GM19397 (cell line): ENCODE measurements around the gene AHDC1.
"Not testable (repeated sequence)": the region's sequence is repeated elsewhere in the genome, so short reads cannot be mapped to it uniquely, and the experiment has no call there.

Experiments used
- ATAC-seq: cut with Tn5 transposase; IDR thresholded peaks from one replicate; pipeline ENCODE4 v1.9.1; 2021; ENCODE audit warnings: mild to moderate bottlenecking, moderate library complexity; ENCODE audit not compliant: unreplicated experiment

AHDC1 gene

DNA sequence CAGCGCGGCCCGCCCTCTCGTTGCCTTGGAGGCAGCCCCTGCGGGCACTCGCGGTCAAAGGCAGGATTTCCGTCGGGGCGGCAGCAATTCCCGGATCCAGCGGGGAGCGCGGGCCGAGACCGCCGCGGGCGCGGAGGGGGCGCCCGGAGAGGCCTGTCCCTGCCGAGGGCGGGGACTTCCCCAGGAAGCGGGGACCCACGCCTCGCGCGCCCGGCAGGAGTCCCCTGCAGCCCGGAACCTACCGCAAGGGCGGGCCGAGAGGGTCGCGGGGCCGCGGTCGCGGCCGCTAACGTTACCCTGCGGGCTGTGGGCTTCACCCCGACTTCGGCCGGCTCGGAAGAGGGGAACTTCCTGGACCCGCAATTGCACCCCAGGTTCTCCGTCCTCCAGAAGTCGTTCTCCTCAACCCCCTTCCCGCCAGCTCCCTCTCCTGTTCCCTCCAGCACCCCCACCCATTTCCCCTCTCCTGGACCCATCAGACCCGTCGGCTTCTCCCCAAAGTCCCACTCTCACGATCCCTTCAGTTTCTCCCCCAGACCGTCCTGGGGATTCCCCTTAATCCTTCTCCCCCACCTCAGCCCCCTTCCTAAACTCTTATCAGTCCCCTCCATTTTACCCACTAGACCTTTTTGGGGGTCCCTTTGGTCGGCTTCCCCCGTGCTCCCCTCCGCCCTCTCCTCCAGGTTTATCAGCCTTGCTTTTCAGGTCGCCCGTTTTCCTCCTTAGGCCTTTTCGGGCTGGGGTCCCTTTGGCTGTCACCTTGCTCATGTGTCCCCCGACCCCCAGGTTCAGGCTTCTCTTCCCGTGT lies 30.4 kb upstream of the AHDC1 start:
- ATAC-seq, result no peak

DNA sequence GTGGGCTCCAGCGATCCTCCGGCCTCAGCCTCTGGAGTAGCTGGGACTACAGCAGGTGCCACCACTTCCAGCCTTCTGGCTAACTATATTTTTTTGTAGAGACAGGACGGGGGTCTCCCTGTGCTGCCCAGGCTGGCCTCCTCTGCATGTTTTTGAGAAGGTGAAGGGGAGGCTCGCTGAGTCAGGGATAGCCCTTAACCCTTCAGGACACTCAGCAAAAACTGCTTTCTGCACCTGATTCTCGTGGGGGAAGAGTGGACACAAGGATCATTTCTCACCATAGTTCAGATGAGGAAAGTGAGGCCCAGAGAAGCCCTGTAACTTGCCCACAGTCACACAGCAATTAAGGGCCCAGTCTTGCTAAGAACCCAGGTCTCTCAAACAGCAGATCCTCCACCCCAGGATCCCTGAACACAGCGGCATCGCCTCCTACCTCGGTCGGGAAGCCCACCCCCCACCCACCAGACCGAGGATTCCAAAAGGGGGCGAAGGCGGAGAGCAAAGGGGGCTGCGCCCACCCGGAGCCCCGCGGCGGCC lies 29.8 kb upstream of the AHDC1 start:
- no peak for ATAC-seq

DNA sequence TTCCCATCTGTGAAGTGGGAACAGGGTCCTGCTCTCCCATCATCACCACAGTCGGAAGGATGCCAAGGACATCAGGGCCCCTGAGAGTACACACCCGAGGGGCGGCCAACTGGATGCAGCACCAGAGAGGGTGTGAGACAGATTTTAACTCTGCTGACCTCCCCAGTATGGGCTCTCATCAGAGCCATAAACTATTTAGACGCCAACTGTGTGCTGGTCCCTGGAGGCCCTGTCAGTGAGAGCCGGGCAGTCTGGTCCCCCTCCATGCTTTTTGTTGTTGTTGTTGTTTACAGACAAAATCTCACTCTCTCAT lies 29.3 kb upstream of the AHDC1 start:
- ATAC-seq, result no peak

DNA sequence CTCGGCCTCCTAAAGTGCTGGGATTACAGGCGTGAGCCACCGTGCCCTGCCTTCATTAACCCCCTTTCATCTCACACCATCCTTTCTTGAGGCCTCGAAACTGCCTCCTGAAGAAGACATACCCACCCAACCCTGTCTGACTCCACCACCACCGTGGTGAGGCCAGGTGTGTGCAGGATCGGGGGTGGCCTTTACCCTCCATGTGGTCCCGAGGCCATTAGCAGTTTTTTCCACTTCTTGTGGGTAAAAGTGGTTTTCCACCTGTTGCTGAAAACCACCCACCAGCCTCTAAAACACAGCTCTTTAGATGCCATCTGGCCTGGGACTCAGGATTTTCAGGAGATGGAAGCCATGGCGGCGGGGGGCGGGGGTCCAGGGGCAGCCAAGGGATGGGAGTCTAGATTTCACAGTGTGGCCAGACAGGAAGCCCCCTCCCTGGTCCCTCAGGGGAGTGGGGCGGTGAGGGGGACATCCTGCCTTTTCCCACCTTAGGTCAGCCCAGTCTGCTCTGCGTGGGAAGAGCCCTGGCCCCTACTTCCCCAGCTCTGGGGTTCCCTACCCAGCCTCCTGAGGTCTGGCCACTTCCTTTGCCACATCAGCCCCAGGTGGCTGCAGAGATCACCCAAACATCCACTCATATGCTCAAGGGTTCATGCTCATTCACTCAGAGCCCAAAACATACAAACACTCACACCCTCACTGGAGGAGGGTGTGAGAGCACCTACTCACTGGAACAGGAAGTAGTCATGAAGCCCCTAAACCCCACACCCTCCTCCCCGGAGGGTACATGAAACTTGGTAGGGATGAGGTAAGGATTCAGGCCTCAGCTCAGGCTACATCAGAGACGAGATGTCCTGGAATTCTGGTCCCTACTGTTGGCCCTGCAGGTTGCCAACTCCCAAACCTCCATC lies 28.7 kb upstream of the AHDC1 start:
- peak; percentile 29 for ATAC-seq

DNA sequence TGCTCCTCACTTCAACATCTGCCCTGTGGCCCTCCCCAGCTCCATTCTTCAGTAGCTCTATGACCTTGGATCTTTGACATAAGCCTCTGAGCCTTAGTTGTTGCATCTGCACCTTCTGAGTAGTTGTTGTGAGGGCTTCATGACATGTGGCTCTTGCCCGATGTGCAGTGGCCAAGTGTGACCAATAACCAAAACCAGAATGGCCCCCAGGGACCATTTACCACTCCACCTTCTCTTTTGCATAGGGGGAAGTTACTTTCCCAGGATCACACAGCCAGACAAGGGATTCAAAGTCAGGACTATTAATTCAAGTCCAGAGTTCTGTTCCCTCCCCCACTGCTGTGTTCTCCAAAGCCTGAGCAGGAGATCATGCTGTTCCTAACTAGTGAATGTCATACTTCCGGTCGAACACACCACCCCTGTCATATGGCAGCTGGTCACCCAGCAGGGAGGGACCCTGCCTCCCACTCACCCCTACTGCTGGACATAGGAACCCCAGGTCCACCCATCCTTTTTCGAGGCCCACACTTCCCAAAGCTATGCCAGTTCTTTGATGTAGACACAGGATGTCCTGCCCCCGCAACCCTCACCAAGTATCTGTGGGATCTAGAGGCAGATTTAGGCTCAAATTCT lies 27.0 kb upstream of the AHDC1 start:
- no peak for ATAC-seq

DNA sequence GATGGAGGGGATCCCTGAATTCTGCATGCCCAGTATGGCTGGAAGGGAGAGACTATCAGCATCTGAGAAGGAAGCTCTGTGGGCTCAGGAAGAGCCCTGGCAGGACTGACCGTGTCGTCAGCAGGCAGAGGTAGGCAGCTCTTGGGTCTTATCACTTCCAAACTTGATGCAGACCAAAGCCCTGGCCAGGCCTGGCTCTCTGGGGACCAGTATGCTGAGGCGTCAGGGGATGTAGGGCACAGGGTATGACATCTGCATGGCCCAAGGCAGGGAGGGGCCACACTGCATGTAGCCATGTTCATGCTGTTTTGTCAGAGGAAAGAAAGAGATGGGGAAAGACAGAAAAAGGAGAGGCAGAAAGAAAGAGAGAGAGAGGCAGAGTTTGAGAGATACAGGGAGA lies 24.8 kb upstream of the AHDC1 start:
- no peak for ATAC-seq

DNA sequence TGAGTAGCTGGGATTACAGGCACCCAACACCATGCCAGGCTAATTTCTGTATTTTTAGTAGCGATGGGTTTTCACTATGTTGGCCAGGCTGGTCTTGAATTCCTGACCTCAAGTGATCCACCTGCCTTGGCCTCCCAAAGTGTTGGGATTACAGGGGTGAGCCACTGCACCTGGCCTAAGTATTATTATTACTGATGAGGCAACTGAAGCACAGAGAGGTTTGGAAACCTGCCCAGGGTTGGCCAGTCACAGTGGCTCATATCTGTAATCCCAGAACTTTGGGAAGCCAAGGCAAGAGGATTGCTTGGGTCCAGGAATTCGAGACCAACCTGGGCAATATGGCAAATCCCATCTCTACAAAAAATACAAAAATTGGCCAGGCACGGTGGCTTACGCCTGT lies 23.8 kb upstream of the AHDC1 start:
- ATAC-seq, result not testable (repeated sequence)

DNA sequence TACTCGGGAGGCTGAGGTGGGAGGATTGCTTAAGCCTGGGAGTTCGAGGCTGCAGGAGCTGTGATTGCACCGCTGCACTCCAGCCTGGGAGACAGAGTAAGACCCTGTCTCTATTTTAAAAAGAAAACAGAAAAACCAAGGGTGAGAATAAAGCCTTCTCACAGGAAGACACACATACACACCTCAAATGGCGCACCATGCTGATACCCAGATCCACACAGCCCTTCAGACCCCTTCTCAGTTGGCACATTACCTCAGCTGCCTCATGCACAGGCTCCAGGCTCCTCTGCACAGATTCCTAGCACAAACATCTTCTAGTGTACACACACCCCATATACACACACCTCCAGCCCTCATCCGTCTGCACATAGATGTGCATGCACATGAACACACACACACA lies 23.1 kb upstream of the AHDC1 start:
- ATAC-seq, result no peak

DNA sequence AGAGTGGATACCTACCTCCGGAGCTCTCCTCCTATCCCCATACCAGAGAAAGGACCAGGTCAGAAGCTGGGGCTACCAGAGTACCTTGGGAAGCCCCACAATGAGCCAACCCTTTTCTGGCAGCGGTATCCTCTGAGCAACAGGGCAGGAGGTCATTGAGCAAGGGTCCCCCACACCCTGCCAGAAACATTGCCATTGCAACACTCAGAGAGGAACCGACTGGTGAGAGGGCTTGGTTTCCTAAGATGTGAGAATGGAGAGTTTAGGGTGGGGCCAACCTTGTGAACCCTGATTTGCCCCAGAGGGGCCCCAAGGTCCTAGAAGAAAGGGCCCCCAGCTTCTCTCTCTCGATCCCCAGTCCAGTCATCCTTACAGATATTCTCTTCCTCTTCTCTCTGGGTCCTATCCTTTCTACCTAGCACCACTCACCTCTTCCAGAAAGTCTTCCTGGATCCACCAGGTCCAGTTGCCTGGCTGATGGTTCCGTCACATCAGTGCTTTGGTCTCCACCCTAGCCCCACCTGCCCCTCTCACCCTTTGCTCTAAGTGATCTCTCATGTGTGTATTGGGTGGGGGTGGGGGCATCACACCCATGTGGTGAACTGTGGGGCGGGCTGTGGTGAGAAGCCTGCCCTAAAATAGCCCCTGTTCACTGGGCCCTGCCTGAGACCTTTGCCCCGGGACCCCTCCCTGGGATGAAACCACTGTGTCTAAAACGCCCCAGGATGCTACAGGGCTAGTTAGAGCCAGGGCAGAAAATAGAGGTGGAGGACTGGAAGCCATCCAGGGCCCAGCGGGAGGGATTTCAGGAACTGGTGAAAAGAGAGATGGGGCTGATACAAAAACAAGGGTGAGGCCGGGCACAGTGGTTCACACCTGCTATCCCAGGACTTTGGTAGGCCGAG lies 22.3 kb upstream of the AHDC1 start:
- no peak for ATAC-seq

DNA sequence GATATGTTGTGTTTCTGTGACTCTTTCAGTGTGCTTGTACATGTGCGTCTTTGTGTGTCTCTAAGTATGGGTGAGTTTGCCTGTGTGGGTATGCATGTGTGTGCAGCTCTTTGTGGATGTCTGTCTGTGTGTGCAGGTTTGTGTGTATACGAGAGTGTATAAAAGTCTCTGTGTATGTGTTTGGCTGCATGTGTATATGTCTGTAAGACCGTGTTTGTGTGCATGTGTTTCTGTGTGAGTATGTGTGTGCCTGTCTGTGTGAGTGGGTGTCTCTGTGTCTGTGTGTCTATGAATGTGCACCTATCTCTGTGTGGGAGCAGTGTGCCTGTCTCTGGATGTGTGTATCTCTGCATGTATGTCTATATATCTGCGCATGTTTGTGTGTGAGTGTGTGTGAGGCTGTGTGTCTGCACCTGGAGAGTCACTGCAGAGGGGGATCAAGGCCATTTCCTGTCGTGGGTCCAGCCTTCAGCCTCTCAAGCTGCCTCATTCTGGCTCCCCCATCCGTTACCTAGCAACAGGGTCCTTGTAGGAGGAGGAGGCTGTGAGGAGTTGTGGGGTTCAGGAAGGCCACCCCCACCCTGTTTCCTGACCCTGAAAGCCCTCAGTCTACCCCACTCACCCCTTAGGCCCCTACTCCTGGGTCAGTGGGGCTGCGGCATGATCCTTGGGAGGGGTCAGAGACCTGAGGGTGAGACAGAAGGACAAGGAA lies 20.7 kb upstream of the AHDC1 start:
- peak; percentile 26 for ATAC-seq

DNA sequence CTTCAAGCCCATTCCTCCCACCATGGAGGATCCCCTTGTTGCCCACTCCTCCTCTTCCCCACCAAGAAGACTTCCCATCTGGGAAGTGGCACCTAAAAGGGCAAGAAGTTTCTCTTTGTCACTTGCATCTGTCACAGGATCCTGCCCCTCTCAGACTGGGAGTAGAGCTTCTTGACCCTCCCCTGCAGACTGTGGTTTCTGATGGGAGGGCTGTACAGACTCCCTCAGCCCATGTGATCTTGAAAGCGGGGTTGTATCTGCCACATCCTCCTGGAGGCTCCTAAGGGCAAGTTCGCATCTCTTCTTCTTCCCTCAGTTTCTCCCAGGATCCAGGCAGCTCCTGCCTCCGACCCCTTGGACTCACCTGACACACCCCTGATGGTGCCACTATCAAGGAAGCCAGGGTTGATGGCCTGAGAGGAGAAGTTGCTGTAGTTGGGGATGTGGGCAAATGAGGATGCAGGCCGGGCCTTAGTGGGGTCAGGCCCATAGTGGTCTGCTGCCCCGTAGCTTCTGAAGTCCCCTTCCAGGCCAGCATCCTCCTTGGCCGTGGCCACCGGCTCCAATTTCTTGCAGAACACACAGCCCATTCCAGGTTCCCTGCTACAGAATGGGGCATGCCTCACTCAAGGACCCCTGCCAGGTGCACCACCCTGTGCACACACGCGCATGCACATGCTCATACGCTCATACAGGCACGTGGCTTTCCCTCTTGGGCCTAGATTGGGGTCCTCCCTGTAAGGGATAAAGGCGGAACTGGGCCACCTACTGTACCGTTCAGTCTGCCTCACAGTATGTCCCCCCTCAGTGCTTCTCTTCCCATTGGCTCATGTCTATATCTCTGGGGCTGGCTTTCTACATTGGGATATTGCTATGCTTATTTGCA lies 19.6 kb upstream of the AHDC1 start:
- ATAC-seq, result no peak

DNA sequence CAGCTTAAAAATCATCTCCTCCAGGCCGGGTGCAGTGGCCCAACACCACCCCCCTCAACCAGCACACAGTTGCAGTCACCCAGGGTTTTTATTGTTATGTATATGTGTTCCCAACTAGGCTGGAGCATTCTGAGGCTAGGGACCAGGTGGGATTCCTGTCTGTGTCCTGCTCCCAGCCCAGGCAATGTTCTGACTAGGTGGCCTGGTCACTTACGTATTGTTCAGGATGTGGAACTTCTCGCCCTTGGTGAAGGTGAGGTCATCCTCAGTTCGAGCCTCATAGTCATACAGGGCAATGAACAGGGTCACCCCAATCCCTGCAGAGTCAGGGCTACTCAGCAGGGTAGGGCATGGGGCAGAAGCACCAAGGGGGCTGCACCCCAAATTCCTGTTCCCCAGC lies 18.9 kb upstream of the AHDC1 start:
- ATAC-seq, result no peak

DNA sequence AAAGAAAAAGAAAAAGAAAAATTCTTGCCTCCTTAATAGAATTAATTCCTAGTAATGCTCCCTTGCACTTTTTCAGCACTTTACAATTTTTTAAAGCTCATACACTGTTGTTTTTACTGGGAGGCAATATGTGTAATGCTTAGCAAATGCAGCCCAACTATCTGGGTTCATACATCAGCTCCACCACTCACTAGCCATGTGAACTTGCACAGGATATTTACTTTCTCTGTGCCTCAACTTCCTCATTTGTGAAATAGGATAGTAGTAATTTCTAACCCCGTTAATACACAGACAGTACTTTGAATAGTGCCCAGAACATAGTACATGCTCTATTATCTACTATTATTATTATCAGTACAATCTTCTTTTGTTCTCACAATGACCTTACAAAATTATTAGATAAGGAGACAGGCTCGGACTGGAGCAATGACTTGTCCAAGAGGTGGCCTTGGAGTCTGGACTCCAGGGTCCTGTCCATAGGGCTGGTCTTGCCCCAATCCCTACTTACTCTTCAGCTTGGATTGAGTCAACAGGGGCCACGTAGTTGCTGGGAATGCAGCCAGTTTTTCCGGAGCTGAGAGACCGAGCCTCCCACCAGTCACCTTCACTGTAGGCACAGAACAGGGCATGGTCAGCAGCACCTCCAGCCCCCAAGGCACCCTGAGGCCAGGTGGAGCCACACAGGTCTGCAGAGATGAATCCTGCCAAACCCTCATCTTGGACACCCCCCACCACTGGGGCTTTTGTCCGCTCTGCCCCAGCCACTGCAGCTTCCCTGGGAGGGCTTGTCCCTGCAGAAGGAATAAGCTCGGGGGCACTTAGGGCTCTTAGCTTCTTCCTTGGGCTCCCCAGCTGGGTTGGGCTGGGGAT lies 17.3 kb upstream of the AHDC1 start:
- no peak for ATAC-seq

DNA sequence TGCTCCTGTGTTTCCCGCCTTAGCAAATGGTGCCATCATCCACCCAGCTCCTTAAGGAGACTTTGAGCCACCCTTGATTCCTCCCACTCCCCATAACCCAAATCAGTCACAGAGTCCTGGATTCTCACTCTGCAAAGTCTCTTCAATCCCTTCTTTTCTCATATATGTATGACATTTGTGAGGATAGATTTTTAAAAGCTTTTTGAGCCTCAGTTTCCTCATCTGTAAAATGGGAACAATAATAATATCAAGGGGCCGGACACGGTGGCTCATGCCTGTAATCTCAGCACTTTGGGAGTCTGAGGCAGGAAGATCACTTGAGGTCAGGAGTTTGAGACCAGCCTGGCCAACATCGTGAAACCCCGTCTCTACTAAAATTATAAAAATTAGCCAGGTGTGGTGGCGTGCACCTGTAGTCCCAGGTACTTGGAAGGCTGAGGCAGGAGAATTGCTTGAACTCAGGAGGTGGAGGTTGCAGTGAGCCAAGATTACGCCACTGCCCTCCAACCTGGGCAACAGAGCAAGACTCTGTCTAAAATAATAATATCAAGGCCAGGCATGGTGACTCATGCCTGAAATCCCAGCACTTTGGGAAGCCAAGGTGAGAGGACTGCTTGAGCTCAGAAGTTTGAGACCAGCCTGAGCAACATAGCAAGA lies 16.0 kb upstream of the AHDC1 start:
- not testable (repeated sequence) for ATAC-seq

DNA sequence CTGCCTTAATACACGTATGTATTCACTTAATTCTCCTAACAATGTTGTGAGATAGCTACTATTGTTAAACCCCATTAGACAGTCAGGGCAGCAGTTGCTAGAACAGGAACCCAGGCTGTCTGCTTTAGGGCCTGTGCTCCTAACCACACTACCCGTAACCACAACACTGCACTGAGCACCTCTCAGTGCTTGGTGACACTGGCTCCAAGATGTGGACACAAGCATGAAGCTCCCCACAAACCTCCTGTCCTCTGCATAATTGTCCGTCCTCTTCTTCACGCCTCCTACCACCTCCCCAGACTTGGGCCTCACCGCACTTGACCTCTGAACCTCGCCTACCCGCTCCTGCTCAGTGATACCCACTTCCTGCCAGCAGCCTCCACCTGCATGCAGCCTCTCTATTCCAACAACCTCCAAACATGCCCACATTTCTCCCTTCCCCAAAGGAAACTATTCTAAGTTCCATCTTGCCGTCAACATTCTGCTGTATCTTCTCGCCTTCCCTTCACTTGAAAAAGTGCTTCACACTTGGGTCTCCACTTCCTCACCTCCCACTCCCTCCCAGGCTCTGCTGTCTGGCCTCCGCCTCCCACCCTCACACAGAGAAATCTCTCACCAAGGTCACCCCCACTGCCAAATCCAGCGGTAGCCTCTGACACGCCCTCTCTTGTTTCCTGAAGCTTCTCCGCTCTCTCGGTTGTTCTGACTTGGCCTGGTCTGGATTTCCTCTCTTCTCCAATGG lies 14.6 kb upstream of the AHDC1 start:
- no peak for ATAC-seq

DNA sequence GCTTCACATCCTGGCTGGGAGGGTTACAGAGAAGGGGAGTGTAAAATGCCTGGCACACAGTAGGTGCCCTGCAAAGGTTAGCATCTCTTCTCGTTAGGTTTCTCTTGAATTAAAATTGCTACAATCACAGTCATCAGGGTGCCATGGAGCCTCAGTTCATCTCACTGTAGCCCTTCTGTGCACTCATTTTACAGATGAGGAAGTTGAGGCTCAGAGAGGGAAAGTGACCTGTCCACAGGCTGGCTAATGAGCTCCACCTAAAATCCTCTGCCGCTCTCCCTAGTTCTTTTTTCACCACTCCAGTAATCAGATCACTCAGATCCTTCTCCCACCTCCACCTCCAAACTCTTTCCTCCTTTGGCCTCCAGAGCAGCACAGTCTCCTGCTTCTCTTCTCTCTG lies 13.5 kb upstream of the AHDC1 start:
- no peak for ATAC-seq

DNA sequence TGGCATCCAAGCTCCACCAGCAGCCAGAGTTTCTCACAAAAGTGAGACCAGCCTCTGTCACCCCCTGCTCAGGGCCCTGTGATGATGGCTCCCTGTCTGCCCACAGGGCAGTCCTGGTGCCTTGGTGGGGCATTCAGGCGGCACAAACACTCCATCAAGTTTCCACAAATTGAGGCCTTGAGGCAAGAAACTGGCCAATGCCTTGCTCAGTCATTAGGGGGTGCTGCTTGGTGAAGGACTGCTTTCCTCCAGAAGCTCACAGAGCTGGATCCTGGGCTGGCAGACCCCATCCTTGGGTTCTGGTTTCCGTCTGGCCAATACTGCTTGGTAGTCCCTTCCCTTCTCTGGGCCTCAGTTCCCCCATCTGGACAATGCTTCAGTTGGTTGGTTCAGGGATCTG lies 12.5 kb upstream of the AHDC1 start:
- no peak for ATAC-seq
